ENCODE measurements around the gene RGS14. TPM values are rescaled to one million over a fixed set of nuclear protein-coding genes. Genes with fewer than 3 reads are reported as not detected.

RGS14 gene
- total RNA-seq (2014; rRNA removed; shearing (Covaris generic)) (37.9 and 39.3 TPM in 2 replicates), polyA plus RNA-seq (2016; fragmentation: Nextera tagmentation; extraction: Ambion mirVana) (23.5 and 24.8 TPM in 2 replicates)
- long read RNA-seq, partial matches to known transcripts = 8 of 14 reads
- long read RNA-seq, other reads (novel, unspliced or antisense) = 3 of 14 reads

DNA sequence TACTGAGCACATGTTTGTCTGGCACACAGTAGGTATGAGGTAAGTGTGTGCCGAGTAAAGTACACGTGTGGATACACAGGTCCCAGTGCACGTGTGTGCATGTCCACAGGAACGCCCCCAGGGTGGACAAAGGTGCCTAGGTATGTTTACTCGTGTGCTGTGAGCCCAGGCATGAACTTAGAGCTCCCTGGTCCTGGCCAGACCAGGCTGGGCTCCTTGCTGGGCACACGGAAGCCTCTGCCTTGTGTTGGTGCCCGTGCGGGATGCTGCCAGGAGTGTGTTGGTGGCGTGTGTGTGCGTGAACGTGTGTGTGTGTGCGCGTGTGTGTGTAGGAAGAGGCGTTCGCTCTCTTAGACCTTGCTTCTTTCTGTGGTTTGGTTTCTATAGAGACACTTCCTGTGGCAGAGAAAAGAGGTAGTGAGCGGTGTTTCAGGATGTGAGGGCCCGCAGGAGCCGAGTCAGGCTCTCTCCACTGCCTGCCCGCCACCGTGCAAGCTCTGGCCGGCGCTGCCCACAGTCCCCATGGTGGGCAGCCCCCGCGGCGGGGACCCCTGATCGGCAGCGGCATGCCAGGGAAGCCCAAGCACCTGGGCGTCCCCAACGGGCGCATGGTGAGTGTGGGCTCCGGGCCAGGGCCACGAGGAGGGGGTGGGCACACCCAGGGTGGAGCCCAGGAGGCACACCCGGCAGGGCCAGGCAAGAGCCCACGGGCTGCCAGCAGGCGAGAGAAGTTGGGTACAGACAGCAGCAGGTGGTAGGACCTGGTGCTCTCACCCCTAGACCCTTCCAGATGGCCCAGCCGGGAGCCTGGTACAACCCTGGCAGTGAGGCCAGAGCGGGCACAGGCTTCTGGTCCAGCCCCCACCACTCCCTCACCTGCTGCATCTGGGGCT lies at the start of gene RGS14:
Gene RGS14, plus strand, starts transcription at position 466 of the 893 bp plus-strand sequence. Its CDS starts 101 bp downstream, at position 567.
- H3K27me3 Mint-ChIP-seq (ENCODE audit: insufficient read depth, low read depth, poor library complexity) = peaks cover 22% of the 10 kb centered on the region
- H3K36me3 Mint-ChIP-seq (ENCODE audit: low read depth) = no peaks in the 10 kb centered on the region
- no peak within 1 kb of the TSS for H3K4me3 ChIP-seq
- H3K9me3 Mint-ChIP-seq = no peaks in the 10 kb centered on the region; the same call in 2 of the 3 replicates
- no peaks in the 10 kb centered on the region for H3K36me3 ChIP-seq (ENCODE audit: insufficient read depth)
- ATAC-seq (no peak), DNase-seq (ENCODE audit: low spot score) (no peak)
- peaks cover 4% of the 10 kb centered on the region; the same call in 1 of the 2 replicates for H3K9me2 ChIP-seq (ENCODE audit: insufficient read depth)
- peaks cover 16% of the 10 kb centered on the region; the same call in 2 of the 3 replicates for H3K4me1 Mint-ChIP-seq
- H3F3A ChIP-seq (replicated peaks; ENCODE audit: low read depth) = 0 out of 2 replicates have a peak, but pooled peaks cover 6% of the 10 kb centered on the region
- H3K27ac ChIP-seq (ENCODE audit: low read depth) = no peak within 1 kb of the TSS
- no peaks in the 10 kb centered on the region for H4K20me1 ChIP-seq (replicated peaks; ENCODE audit: insufficient read depth)
- peaks cover 9% of the 10 kb centered on the region for H3K4me1 ChIP-seq (ENCODE audit: insufficient read depth)
- H3K4me3 Mint-ChIP-seq = no peak within 1 kb of the TSS
- no peak within 1 kb of the TSS; the same call in 1 of the 2 replicates for H3K27ac Mint-ChIP-seq
- no peaks in the 10 kb centered on the region for H3K79me2 ChIP-seq (replicated peaks; ENCODE audit: insufficient read depth)
- no peak within 1 kb of the TSS for H2AFZ ChIP-seq
- H3K4me2 ChIP-seq = no peak within 1 kb of the TSS
- peaks cover 5% of the 10 kb centered on the region for H3K27me3 ChIP-seq (ENCODE audit: insufficient read depth)
- TF ChIP-seq JUNB (IDR thresholded peaks at IDR 0.05; ENCODE audit: unreplicated experiment) (no peak), ZNF462 (CRISPR knock-in tag; IDR thresholded peaks at IDR 0.05) (no peak)

- no peak overlapping the region for H2AFZ ChIP-seq
- H4K20me1 ChIP-seq (replicated peaks; ENCODE audit: insufficient read depth) = peaks cover 22% of the 10 kb centered on the region
- Mint-ChIP-seq H3K4me3 (no peak overlapping the region; the same call in 2 of the 3 replicates), H3K36me3 (ENCODE audit: low read depth) (peaks cover 33% of the 10 kb centered on the region), H3K4me1 (peaks cover 38% of the 10 kb centered on the region), H3K9me3 (no peaks in the 10 kb centered on the region; the same call in 2 of the 3 replicates), H3K27ac (no peak overlapping the region), H3K27me3 (ENCODE audit: insufficient read depth, low read depth, poor library complexity) (peaks cover 19% of the 10 kb centered on the region)
- no peak overlapping the region for H3K27ac ChIP-seq (ENCODE audit: low read depth)
- H3K79me2 ChIP-seq (replicated peaks; ENCODE audit: insufficient read depth) = peaks cover 21% of the 10 kb centered on the region
- no peaks in the 10 kb centered on the region for H3K9me2 ChIP-seq (ENCODE audit: insufficient read depth)
- no peak overlapping the region for H3K4me3 ChIP-seq
- TF ChIP-seq EZH2 (IDR thresholded peaks at IDR 0.05; ENCODE audit: low read depth, unreplicated experiment) = no peak
- H3K4me2 ChIP-seq = no peak overlapping the region
- H3F3A ChIP-seq (replicated peaks; ENCODE audit: low read depth) = peaks cover 25% of the 10 kb centered on the region
- peaks cover 19% of the 10 kb centered on the region for H3K4me1 ChIP-seq (ENCODE audit: insufficient read depth)
- ATAC-seq = no peak
- peaks cover 17% of the 10 kb centered on the region for H3K36me3 ChIP-seq (ENCODE audit: insufficient read depth)
- no peak for DNase-seq (ENCODE audit: low spot score)
- H3K27me3 ChIP-seq (ENCODE audit: insufficient read depth) = no peaks in the 10 kb centered on the region
These were observed 49.0 kb upstream of the RGS14 start for GRCh38 chr5:177308740-177309139.

All from GM23338 (cell line).